ENCODE measurements around the gene PIEZO2. TPM values are rescaled to one million over a fixed set of nuclear protein-coding genes. Genes with fewer than 3 reads are reported as not detected.

Gene PIEZO2
- total and polyA plus RNA-seq, 9 donors = 2.0 to 8.5 (median 3.2) TPM

- H3K4me3 ChIP-seq = no peak overlapping the region
- no peak for DNase-seq
- intact Hi-C loops (cut with DNase I) = no loop called here
- TF ChIP-seq EP300 (IDR thresholded peaks at IDR 0.05) (no peak), POLR2A (IDR thresholded peaks at IDR 0.05) (no peak), CTCF (IDR thresholded peaks at IDR 0.05) (no peak)
- no peak overlapping the region for H3K27ac ChIP-seq
- no peaks in the 10 kb centered on the region for H3K27me3 ChIP-seq
- H3K36me3 ChIP-seq = no peaks in the 10 kb centered on the region
- WGBS, 3 donors = 53 to 61% (median 57%) methylated on average over 3 of the region's 3 CpGs
- peaks cover 2% of the 10 kb centered on the region for H3K4me1 ChIP-seq (ENCODE audit: insufficient read depth)
- no peaks in the 10 kb centered on the region for H3K9me3 ChIP-seq
These were observed 113.4 kb downstream of the PIEZO2 start for GRCh38 chr18:11035814-11036495.

- intact Hi-C loops (cut with DNase I) = no loop called here
These were observed 114.0 kb downstream of the PIEZO2 start for GRCh38 chr18:11035376-11035775.

GRCh38 chr18:11034884-11035283 lies 114.5 kb downstream of the PIEZO2 start:
- H3K27ac ChIP-seq = no peak overlapping the region
- DNase-seq = no peak
- H3K9me3 ChIP-seq = no peaks in the 10 kb centered on the region
- H3K27me3 ChIP-seq = no peaks in the 10 kb centered on the region
- H3K4me1 ChIP-seq (ENCODE audit: insufficient read depth) = peaks cover 2% of the 10 kb centered on the region
- intact Hi-C loops (cut with DNase I) = loop anchor here in 1 of 4 donors (5.0 kb wide), 1 partner anchor 178 kb away; no protein-coding TSS in a partner anchor
- TF ChIP-seq EP300 (IDR thresholded peaks at IDR 0.05) = no peak
- no peaks in the 10 kb centered on the region for H3K36me3 ChIP-seq
- no peak overlapping the region for H3K4me3 ChIP-seq
- WGBS, 3 donors = 48 to 56% (median 52%) methylated on average over 4 of the region's 4 CpGs

More at GRCh38 chr18:11035376-11035775, 114.0 kb downstream of the PIEZO2 start:
- WGBS, 3 donors = 92 to 94% (median 94%) methylated on average over 2 of the region's 2 CpGs
- Histone ChIP-seq H3K4me3 (no peak overlapping the region), H3K9me3 (no peaks in the 10 kb centered on the region), H3K27me3 (no peaks in the 10 kb centered on the region), H3K27ac (no peak overlapping the region), H3K4me1 (ENCODE audit: insufficient read depth) (peaks cover 2% of the 10 kb centered on the region), H3K36me3 (no peaks in the 10 kb centered on the region)
- no peak for DNase-seq
- TF ChIP-seq CTCF (IDR thresholded peaks at IDR 0.05) (no peak), POLR2A (IDR thresholded peaks at IDR 0.05) (no peak), EP300 (IDR thresholded peaks at IDR 0.05) (no peak)

GRCh38 chr18:11033503-11033902 lies 115.9 kb downstream of the PIEZO2 start:
- Histone ChIP-seq H3K4me3 (no peak overlapping the region), H3K9me3 (no peaks in the 10 kb centered on the region), H3K4me1 (ENCODE audit: insufficient read depth) (peaks cover 2% of the 10 kb centered on the region), H3K36me3 (no peaks in the 10 kb centered on the region), H3K27ac (no peak overlapping the region), H3K27me3 (no peaks in the 10 kb centered on the region)
- 87 to 91% (median 87%) methylated on average over 8 of the region's 8 CpGs for WGBS, 3 donors
- DNase-seq = no peak
- intact Hi-C loops (cut with DNase I) = loop anchor here in 1 of 4 donors (5.0 kb wide), 1 partner anchor 176 kb away; no protein-coding TSS in a partner anchor
- TF ChIP-seq EP300 (IDR thresholded peaks at IDR 0.05) (no peak), CTCF (IDR thresholded peaks at IDR 0.05) (no peak)

GRCh38 chr18:11031966-11032365 lies 117.4 kb downstream of the PIEZO2 start:
- Histone ChIP-seq H3K27ac (no peak overlapping the region), H3K4me1 (ENCODE audit: insufficient read depth) (peaks cover 2% of the 10 kb centered on the region), H3K4me3 (no peak overlapping the region), H3K9me3 (no peaks in the 10 kb centered on the region), H3K27me3 (no peaks in the 10 kb centered on the region), H3K36me3 (no peaks in the 10 kb centered on the region)
- intact Hi-C loops (cut with DNase I) = loop anchor here in 1 of 4 donors (5.0 kb wide), 1 partner anchor 175 kb away; no protein-coding TSS in a partner anchor
- WGBS, 3 donors = 91 to 95% (median 92%) methylated on average over 5 of the region's 5 CpGs
- no peak for DNase-seq
- no peak for TF ChIP-seq CTCF (IDR thresholded peaks at IDR 0.05)
- TF ChIP-seq POLR2A (IDR thresholded peaks at IDR 0.05) = no peak
- no peak for TF ChIP-seq EP300 (IDR thresholded peaks at IDR 0.05)

Data from ovary (tissue), 9 donors.